CD4-positive, alpha-beta T cell treated with Interleukin-6 at 100 ng/mL for 8 hours (primary cell): ENCODE data around the gene SORCS3.

Source experiments
- DNase-seq: peaks from one replicate; pipeline ENCODE4 v3.0.0-alpha.2; 2020; ENCODE audit warnings: mixed read lengths, low spot score

The SORCS3 gene

GRCh38 chr10:105188737-105189462 is 547.8 kb downstream of the SORCS3 start:
- no peak for DNase-seq

- no peak for DNase-seq
Observed at GRCh38 chr10:105189463-105189800, 548.3 kb downstream of the SORCS3 start.

DNA sequence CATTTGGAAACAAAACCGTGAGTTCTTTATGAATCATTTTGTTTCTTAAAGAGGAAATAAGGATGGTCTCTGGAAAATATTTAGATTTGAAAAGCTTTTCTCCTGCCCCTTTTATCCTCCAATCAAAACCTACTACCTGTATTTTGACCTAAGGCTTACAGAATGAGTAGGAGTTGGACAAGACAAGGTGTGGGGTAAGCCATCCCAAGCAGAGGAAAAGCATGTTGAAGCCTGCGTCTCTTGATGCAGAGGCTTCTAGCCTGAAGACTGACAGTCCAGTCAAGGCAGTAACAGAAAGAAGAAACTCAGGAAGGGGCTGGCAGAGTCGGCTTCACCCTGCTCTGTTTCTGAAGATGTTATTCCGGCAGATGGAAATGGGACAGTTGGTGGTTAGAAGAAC is 551.1 kb downstream of the SORCS3 start:
- DNase-seq = no peak

- no peak for DNase-seq
Observed at GRCh38 chr10:105192861-105193260, 551.8 kb downstream of the SORCS3 start.

DNA sequence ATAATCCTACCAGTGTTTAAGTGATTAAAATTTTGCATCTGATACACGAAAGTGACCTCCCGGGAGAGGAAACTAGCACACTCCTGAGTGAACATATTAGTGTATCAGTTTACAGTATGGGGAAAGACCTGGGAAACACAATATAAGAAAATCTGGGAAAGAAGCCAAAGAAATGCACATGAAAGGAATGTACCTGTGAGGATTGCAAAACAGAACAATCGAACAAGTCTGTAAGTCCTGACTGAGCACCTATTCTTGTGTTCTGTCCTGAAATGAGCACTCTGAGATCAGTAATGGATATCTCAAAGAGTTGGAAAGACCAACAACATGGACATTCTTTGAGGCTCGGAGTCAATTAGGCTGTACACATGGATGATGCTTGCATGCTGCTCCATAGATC is 554.7 kb downstream of the SORCS3 start:
- no peak for DNase-seq

GRCh38 chr10:105197598-105198364 is 556.7 kb downstream of the SORCS3 start:
- DNase-seq = no peak

DNA sequence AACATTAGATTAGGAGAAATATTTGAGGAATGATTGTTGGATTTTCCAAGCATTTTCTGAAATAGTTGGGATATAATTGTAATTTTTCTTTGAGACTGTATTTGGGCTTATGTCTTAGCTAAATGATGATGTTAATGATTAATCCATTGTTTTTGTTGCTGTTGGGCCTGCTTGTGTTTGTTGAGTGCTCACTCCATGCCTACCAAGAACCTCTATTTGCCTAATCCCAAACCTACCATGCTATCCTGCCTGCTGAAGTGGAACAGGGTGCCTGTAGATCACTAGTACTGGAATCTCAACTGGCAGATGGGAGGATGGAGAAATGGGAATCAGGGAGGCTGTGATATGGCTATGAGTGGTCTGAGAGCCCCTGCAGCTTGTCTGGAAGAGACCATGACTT is 565.5 kb downstream of the SORCS3 start:
- DNase-seq = no peak

DNA sequence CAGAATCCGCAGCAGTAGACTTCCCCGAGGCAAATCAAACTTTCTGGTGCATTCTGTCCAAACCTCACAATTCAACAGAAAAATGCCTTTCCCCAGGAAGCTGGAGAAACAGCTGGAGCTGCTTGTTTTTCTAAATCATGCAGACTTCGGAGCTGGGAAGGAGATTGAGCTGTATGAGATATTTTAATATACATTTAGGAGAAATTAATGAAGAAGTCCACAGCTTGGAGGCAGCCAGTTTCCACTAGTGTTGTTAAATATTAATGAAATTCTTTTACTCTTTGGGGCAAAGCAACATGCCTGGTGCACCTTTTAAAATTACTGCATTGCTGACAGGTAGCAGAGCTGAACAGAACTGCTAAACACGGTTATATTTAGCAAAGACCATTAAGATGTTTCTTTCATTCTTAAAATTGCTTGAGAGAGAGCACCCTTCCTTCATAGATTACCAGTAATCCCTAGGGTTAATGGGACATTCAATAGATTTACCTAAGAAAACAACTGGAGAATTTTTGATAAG is 566.4 kb downstream of the SORCS3 start:
- DNase-seq = no peak

DNA sequence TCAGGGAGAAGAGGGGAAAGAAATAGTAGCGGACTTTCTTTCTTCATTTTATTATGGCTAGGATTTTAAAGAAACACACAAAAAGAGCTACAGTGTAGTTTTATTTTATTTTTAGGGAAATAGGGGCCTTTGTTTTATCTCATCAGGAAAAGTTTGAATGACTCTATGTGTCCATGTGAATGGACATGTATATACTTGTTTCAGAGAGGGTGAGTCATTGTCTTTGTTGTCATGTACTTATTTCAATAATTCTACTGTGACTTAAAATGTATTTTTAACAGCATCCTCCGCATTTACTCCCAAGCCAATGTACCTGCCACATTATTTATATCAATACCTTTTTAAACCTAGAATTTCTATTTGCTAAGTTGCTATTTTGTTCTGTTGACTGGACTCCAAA is 569.5 kb downstream of the SORCS3 start:
- no peak for DNase-seq

DNA sequence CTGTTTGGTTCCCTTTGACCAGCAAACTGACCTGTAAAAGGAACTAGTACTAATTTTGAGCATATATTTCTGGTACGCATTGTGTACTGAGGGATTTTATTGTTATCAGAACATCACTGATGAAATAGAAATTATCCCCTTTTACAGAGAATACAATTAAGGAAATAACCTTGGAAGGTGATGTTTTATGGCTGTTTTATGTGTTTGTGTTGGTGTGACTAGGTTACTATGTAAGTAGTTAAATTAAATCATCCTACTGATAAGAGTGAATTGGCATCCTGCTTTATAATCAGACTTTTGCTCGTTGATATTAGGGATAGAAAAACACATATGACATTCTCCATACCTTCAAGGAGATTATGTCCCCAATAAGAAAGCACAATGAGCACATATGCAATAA is 596.6 kb downstream of the SORCS3 start:
- no peak for DNase-seq

GRCh38 chr10:105239311-105240219 is 598.5 kb downstream of the SORCS3 start:
- DNase-seq = no peak

- DNase-seq = no peak
Observed at GRCh38 chr10:105241254-105241653, 600.2 kb downstream of the SORCS3 start.

GRCh38 chr10:105243381-105243780 is 602.3 kb downstream of the SORCS3 start:
- no peak for DNase-seq

DNA sequence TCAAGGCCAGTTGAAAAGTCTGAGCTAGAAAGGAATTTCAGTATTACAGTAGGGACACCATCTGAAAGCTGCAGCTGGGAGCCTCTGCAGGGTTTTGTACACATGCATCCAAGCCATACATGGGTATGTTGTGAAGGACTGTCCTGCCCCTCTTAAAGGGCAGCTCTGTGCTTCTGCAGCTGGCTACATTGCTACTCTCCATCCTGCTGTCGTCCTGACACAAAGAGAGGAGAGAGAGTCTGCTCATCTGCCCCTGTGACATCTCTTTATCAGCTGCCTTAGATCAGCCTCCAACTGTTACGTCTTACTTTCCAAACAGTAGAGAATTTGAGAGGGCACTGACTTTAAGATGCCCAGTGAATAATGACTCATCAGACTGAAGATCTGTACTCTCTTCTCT is 602.7 kb downstream of the SORCS3 start:
- DNase-seq = no peak

DNA sequence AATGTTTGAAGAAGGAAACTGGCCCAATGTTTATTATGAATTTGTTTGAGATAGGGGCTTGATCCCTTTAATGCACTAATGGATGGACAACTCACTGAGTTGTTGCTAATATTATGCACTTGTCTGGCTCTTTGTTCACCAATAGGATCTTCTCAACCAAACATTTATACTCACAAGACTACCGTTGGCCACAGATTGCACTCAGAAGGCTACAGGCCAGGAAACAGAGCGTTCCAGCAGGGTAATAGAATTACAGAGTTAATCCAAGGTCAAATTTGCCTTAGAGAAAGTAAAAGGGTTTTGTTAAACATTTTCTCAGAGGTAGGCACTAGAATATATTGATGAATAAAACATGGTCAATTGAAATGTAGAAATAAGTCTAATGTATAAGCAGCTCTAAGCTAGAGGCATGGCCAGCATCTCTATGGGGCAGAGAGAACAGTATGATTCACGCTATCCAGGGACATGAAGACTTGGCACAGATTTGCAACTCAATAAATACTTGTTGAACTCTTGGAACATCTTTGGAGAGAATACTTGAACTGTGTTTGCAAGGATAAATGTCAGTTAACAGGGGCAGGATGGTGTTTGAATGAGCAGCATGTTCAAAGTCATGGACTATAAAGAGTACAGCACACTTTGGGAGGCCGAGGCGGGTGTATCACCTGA is 606.9 kb downstream of the SORCS3 start:
- DNase-seq = no peak

GRCh38 chr10:105252911-105253310 is 611.8 kb downstream of the SORCS3 start:
- DNase-seq = no peak

DNA sequence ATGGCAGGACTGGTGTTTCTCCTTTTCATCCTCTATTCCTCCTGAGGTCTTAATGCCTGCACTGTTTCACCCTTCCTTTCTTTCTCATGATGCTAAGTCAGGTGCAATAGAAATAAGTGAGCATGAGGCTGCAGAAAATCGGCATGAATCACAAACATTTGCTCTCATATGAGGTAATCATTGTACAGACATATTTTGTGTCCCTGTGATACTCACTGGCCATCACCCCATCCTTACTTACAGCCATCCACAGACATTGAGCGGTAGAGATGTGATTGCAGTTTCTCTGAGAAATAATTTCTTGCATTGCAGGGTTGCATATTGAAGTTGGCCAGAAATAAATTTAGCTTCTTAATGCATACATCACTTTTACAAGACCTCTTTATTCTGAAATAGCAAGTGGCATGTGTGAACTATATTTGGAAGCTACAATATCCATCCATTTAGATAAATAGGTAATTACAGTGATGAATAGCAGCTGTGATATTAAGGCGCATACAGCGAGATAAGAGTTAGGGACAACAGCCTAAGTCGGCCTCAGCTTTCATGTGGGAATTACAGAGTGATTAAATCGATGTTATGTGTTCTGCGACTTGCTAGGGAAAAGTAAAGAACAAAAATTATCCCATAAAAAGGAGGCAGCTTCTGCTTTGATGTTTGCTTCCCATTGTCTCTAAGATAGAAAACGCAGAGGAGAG is 612.6 kb downstream of the SORCS3 start:
- DNase-seq = no peak

GRCh38 chr10:105258036-105258673 is 617.1 kb downstream of the SORCS3 start:
- no peak for DNase-seq

- DNase-seq = no peak
Observed at GRCh38 chr10:105258674-105259065, 617.6 kb downstream of the SORCS3 start.

- DNase-seq = no peak
Observed at GRCh38 chr10:105259201-105259600, 618.1 kb downstream of the SORCS3 start.

- DNase-seq = no peak
Observed at GRCh38 chr10:105262666-105263065, 621.6 kb downstream of the SORCS3 start.
